Motor neuron (in vitro differentiated cells): ENCODE measurements around the gene TLN1. TPM values are rescaled to one million over a fixed set of nuclear protein-coding genes. Genes with fewer than 3 reads are reported as not detected.

ENCODE experiments used
- ATAC-seq, 8 experiments: fragments of 200-7000 bp; cut with Tn5 transposase; replicated peaks in 6 of 8; 2 replicates each; pipeline ENCODE4 v1.8.0; 2021; ENCODE audit warnings: mild to moderate bottlenecking in 8 of 8, moderate library complexity in 8 of 8
- H3K27ac ChIP-seq, 2 donors: fragments of 250-450 bp; sonication (Bioruptor Pico); 2 replicates each; pipeline ENCODE4 v1.9.0; 2021; ENCODE audit warnings: antibody characterized with exemption in 2 of 2, mild to moderate bottlenecking in 2 of 2, moderate library complexity in 1 of 2
- H3K4me1 ChIP-seq, 2 donors: fragments of 250-450 bp; sonication (Bioruptor Pico); replicated peaks in 1 of 2; 2 replicates each; pipeline ENCODE4 v1.6.1; 2021; ENCODE audit warnings: antibody characterized with exemption in 2 of 2, mild to moderate bottlenecking in 2 of 2, moderate library complexity in 1 of 2
- H3K4me3 ChIP-seq, 5 donors: fragments of 250-450 bp; sonication (Bioruptor Pico); 2 replicates each; pipeline ENCODE4 v1.9.0; 2021; ENCODE audit warnings: antibody characterized with exemption in 5 of 5, mild to moderate bottlenecking in 5 of 5, moderate library complexity in 4 of 5
- WGBS, 10 experiments: fragments of 450-650 bp; shearing (Covaris generic); methylation state at CpG; one replicate each; pipeline ENCODE4 v1.0.0; 2022; 5-methylcytosine and 5-hydroxymethylcytosine counted together
- in situ Hi-C, 9 experiments: fragments of 400-800 bp; cut with MboI; loops; one replicate each; pipeline ENCODE4 v1.15.0; 2021; ENCODE audit warnings: low sequenced_read_pairs in 9 of 9, low pct_unique_long_range_greater_than_20kb in 2 of 9; ENCODE audit not compliant: unreplicated experiment in 9 of 9
- total RNA-seq, 8 experiments: library from RNA; unstranded; fragments of 300-600 nt; gene quantifications; 2 replicates each; pipeline versions ENCODE4 v1.2.3 to v1.2.4, GENCODE V29; 2022

The TLN1 gene
- total RNA-seq, 8 experiments from 2014 or later, result 6.9 to 138 (median 44.6) TPM

- peak overlapping the region in 4 of 5 donors; percentile 29 to 45 (median 41) for H3K4me3 ChIP-seq
- WGBS, 10 experiments, result 30 to 100% (median 56%) methylated on average over 1 to 4 of the region's 10 CpGs; no CpG with 5 or more reads in 7 of the 10 experiments
- no peak overlapping the region for H3K27ac ChIP-seq
- peaks cover 0 to 18% of the 10 kb centered on the region in 2 donors for H3K4me1 ChIP-seq
- in situ Hi-C loops, result no loop called here
- peak in 1 of 8 experiments; percentile 13 for ATAC-seq
Measured at GRCh38 chr9:35691334-35691650, 40.7 kb downstream of the TLN1 start.

GRCh38 chr9:35690614-35691333, 41.2 kb downstream of the TLN1 start:
- whole genome bisulfite sequencing, 10 experiments, result no CpG with 5 or more reads among the region's 61 CpGs
- peaks cover 0 to 18% of the 10 kb centered on the region in 2 donors for H3K4me1 ChIP-seq
- in situ Hi-C loops, result no loop called here
- H3K27ac ChIP-seq, result no peak overlapping the region
- ATAC-seq, result peak; percentile 49 to 66 (median 59)
- peak overlapping the region; percentile 23 to 45 (median 37) for H3K4me3 ChIP-seq

GRCh38 chr9:35690294-35690613, 41.7 kb downstream of the TLN1 start:
- in situ Hi-C loops, result no loop called here
- Histone ChIP-seq H3K27ac (no peak overlapping the region), H3K4me1 (peaks cover 0 to 18% of the 10 kb centered on the region in 2 donors), H3K4me3 (peak overlapping the region; percentile 23 to 45 (median 37))
- WGBS, 10 experiments, result 0 to 1% methylated on average over 2 to 13 of the region's 21 CpGs; no CpG with 5 or more reads in 8 of the 10 experiments
- ATAC-seq, result no peak

GRCh38 chr9:35689542-35690293, 42.3 kb downstream of the TLN1 start, which contains the start of gene TPM2:
Gene TPM2, minus strand, starts transcription at chr9:35689925. Its CDS starts 108 bp downstream, at chr9:35689817.
- in situ Hi-C loops, result no loop called here
- peak within 1 kb of the TSS; percentile 23 to 45 (median 37) for H3K4me3 ChIP-seq
- no peak within 1 kb of the TSS for H3K27ac ChIP-seq
- 0 to 26% (median 3%) methylated on average over 4 to 7 of the region's 61 CpGs; no CpG with 5 or more reads in 7 of the 10 experiments for WGBS, 10 experiments
- ATAC-seq, result peak in 6 of 8 experiments; percentile 25 to 66 (median 35)
- H3K4me1 ChIP-seq, result peaks cover 0 to 18% of the 10 kb centered on the region in 2 donors

GRCh38 chr9:35688558-35689541, 43.1 kb downstream of the TLN1 start:
- 0 to 100% (median 13%) methylated on average over 1 to 6 of the region's 12 CpGs; no CpG with 5 or more reads in 3 of the 10 experiments for WGBS, 10 experiments
- ATAC-seq, result peak in 3 of 8 experiments; percentile 3 to 11 (median 7)

GRCh38 chr9:35687972-35688557, 43.9 kb downstream of the TLN1 start:
- no peak overlapping the region for H3K4me3 ChIP-seq
- H3K27ac ChIP-seq, result no peak overlapping the region
- WGBS, 10 experiments, result 40 to 100% (median 60%) methylated on average over 1 of the region's 2 CpGs; no CpG with 5 or more reads in 7 of the 10 experiments
- H3K4me1 ChIP-seq, result peaks cover 0 to 18% of the 10 kb centered on the region in 2 donors
- no peak for ATAC-seq
- in situ Hi-C loops, result no loop called here

More at GRCh38 chr9:35688558-35689541, 43.1 kb downstream of the TLN1 start:
- peak overlapping the region in 1 of 5 donors; percentile 45 for H3K4me3 ChIP-seq
- H3K4me1 ChIP-seq, result peaks cover 0 to 18% of the 10 kb centered on the region in 2 donors
- in situ Hi-C loops, result no loop called here
- no peak overlapping the region for H3K27ac ChIP-seq

GRCh38 chr9:35687306-35687705, 44.7 kb downstream of the TLN1 start:
- 40 to 100% (median 86%) methylated on average over 1 to 2 of the region's 2 CpGs; no CpG with 5 or more reads in 6 of the 10 experiments for WGBS, 10 experiments
- ATAC-seq, result no peak
- Histone ChIP-seq H3K27ac (no peak overlapping the region), H3K4me3 (no peak overlapping the region), H3K4me1 (peaks cover 0 to 18% of the 10 kb centered on the region in 2 donors)
- in situ Hi-C loops, result no loop called here

- Histone ChIP-seq H3K4me3 (no peak overlapping the region), H3K27ac (no peak overlapping the region), H3K4me1 (peaks cover 0 to 18% of the 10 kb centered on the region in 2 donors)
- in situ Hi-C loops, result no loop called here
- peak in 5 of 8 experiments; percentile 7 to 45 (median 25) for ATAC-seq
- WGBS, 10 experiments, result 46 to 100% (median 77%) methylated on average over 2 to 8 of the region's 11 CpGs
Measured at GRCh38 chr9:35686222-35687203, 45.5 kb downstream of the TLN1 start.

- in situ Hi-C loops, result no loop called here
- 90 to 100% (median 97%) methylated on average over 1 to 5 of the region's 13 CpGs; no CpG with 5 or more reads in 4 of the 10 experiments for WGBS, 10 experiments
- Histone ChIP-seq H3K27ac (no peak overlapping the region), H3K4me3 (no peak overlapping the region), H3K4me1 (peaks cover 0 to 15% of the 10 kb centered on the region in 2 donors)
- ATAC-seq, result no peak
Measured at GRCh38 chr9:35685506-35685905, 46.5 kb downstream of the TLN1 start.

GRCh38 chr9:35684921-35685320, 47.1 kb downstream of the TLN1 start:
- Histone ChIP-seq H3K27ac (no peak overlapping the region), H3K4me3 (no peak overlapping the region), H3K4me1 (peaks cover 0 to 11% of the 10 kb centered on the region in 2 donors)
- no peak for ATAC-seq
- in situ Hi-C loops, result no loop called here
- 80 to 100% (median 95%) methylated on average over 1 to 4 of the region's 10 CpGs; no CpG with 5 or more reads in 4 of the 10 experiments for WGBS, 10 experiments

GRCh38 chr9:35683323-35683722, 48.7 kb downstream of the TLN1 start:
- in situ Hi-C loops, result no loop called here
- Histone ChIP-seq H3K27ac (no peak overlapping the region), H3K4me3 (no peak overlapping the region), H3K4me1 (no peaks in the 10 kb centered on the region)
- ATAC-seq, result peak in 1 of 8 experiments; percentile 2
- WGBS, 10 experiments, result 66 to 100% methylated on average over 1 to 2 of the region's 2 CpGs; no CpG with 5 or more reads in 8 of the 10 experiments
